GM04504 (cell line): ENCODE results near the gene DNAJB11.
A peak's percentile ranks its signal among the peaks of the same experiment; 100 is the strongest.
"Not testable (repeated sequence)": the region's sequence is repeated elsewhere in the genome, so short reads cannot be mapped to it uniquely, and the experiment has no call there.

Experiments used
- DNase-seq: peaks from one replicate; pipeline ENCODE4 v3.0.0-alpha.2; 2012; ENCODE audit warnings: low read depth

Gene DNAJB11

DNA sequence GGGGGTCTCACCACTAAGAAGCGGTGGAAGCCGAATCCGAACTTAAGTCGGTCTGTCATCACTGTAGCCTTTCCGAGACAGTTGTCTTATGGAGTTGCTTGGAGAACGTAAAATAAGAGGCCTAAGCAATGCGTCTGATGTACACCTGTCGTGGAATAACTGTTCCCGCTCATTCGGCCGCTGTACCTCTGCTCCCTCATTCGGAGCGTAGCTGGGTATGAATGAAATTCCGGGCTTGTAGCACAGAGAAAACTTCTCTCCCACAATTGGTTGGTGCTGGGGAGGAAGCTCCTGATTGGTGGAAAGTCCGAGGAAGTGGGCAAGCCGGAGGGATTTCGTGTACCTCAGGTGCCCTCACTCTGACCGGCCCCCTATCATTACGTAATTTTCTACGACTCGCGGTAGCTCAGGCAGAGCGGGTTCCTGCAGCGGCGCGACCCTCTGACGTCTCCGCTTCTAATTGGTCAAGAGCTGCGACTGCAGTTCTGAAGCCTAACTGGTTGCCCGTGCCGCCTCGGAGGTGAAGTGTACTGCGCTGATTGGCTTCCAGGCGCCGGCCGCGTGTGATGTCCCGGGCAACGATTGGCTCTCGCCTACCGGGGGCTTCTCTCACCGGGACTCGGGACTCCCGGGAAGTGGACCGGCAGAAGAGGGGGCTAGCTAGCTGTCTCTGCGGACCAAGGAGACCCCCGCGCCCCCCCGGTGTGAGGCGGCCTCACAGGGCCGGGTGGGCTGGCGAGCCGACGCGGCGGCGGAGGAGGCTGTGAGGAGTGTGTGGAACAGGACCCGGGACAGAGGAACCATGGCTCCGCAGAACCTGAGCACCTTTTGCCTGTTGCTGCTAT lies at the start of gene DNAJB11:
Gene DNAJB11 (plus strand): TSS at position 625 of the 845 bp plus-strand sequence. CDS start 178 bp downstream, at position 803.
- DNase-seq: peak; percentile 100

DNA sequence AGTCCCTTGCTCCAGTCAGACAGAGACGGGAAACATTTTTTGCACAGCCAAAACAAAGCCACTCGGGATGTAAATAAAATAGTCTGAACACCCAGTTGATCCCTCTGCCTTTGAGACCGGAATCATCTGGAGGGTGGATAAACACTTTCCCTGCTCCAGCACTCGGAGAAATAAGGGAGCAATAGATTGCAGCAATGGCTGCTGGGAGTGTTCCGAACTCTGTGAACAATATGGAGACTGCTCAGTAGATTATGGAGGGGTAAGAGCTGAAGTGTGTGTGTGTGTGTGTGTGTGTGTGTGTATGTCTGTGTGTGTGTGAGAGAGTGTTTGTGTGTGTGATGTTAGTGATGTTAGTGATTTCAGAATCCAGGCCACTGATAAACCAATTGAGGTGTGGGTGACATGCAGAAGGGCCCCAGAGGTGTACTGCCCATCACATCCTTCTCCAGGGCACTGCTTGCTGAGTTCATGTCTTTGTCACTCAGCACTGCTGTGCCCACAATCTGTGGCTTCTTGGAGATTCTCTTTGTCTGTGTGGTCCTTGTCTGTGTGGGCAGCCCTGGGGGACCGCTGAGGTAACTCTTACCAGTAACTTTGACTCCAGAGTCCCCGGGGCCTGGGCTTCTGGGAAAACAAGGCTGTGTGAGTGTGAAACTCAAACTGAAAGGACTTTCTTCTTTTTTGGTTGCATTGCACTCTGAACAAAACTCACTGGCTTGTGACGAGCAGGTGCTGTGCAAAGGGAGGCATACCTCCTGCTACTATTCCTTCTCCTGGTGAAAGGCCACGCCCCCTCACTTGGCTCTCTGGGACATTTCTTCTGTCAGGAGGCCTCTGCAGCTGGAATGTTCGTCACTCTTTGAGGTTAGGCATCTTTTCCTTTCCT lies 49.3 kb upstream of the DNAJB11 start:
- no peak for DNase-seq

DNA sequence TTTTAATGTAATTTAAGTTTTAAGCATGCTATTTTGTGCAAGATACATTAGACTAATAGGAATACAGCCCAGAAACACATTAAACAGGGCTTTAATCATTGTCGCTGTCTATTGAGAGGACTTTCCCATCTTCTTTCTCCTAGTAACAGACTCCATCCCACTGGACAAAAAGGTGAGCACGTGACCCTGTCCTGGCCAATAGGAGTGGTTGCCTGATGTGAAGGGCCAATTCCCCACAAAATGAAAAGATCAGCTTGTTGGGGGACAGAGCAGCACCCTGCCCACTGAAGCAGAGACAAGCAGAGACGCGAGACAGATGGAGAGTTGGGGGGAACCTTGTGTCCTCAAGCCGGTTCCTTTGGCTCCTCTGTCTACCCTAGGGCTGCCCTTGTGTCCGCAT lies 47.5 kb upstream of the DNAJB11 start:
- DNase-seq: no peak

DNA sequence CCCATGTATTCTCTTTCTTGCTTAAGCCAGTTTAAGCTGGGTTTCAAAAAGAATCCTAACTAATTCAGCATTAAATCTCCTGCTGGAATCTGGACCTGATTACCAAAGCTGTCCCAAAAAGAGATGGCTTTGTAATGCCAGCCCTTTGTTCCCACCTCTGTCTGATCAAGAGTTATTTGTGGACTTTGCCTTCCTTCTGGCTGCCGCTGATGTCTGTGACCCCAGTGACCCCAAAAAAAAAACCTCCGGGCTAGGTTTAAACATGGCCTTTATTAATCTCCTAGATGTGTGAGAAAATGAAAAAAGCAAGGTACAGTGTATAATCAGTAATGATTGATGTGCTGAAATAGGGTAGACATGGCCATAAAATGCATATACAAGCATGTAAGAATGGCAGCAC lies 47.1 kb upstream of the DNAJB11 start:
- no peak for DNase-seq

DNA sequence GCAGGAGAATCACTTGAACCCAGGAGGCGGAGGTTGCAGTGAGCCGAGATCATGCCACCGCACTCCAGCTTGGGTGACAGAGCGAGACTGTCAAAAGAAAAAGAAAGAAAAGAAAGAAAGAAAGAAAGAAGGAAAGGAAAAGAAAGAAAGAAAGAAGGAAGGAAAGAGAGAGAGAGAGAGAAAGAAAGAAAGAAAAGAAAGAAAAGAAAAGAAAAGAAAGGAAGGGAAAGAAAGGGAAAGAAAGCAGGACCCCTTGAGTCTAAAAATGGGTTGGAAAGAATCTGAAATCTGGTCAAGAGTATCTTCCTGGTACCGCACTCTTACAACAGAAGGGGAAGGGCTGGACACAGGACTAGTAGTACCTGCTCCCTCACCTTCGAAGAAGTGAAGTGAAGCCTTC lies 45.9 kb upstream of the DNAJB11 start:
- no peak for DNase-seq

DNA sequence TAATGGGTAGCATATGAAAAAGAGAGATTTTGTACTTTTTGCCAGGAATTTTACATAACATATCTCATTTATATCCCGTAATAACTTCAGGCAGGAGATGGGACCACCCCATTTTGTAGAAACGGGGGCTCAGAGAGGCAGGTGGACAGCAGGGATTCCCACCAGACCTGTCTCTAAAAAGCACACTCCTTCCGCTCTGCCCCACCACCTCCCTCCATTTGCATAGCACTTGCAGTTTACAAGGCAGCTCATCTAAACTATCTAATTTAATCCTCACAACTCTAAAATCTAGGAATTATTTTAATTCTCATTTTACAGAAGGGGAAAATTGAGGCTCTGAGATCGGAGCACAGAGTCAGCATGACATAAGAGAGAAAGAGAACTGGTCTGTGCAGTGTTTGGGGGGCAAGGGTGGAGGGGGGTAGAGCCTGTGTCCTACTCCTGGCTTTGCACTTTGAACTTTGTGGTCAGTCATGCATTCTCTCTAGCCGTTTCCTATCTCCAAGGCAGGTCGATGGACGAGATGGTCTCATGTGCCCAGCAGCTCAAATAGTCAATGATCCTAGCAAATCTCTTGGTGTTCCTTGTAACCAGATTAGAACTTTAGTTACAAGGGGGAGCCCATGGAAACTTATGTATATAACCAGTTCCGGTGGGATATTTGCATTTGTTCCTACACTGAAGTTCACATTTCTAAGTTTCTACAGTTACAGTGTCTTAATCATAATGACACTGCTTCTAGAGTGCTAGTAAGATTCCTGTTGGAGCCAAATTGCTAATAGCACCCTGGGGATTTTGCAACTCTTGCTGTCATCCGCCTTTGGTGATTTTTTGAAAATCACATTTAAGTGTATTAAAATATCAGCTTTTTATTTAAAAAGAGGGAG lies 44.9 kb upstream of the DNAJB11 start:
- DNase-seq: no peak

DNA sequence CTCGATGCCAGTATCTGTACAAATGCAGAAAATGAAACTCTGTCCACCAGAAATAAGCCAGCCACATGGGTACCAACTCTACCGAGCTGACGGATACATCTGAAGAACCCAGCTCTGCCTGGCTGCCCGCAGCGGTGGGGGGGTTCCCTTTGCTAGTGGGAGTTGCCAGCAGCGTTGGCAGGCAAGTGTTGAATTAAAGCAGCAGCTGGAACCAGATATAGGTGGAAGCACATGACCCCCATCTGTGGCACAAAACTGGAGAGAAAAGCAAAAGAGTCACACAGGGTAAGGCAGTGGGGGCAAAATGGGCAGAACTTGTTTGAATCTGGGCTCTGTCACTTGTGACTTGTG lies 44.3 kb upstream of the DNAJB11 start:
- no peak for DNase-seq

DNA sequence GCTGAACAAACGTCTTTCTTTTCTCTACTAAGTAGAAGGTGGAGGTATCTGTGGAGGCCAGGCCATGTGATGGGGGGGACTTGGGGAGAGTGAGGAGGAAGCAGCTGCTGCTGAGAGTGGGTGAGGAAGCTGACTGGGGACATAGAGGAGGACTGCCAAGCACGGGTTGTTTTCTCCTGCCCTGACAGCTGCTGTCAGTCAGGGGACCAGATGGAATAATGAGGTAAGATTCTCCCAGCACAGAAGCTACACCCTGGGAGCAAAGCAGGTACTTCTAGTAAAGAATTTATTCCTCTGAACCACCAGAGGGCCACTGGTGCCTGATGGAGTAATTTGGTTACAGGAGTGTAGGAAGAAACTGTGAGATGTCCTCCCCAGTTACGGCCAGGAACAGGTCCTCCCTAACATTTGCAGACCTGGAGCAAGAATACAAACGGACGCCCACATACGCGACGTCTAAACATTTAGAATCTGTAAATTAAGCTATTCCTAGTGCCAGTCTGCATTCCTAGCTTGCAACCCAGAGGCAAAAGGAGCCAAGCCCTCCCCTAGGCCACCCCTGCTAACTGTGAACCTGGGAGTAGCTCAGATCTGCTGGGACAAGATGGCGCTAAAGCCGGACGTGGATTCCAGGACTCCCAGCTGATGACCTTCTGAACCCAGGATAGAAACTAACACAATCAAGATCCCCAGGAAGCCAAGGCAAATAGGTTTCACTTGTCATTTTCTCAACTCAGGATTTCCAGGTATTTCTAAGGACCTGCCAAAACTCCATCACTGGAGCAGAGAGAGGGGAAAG lies 41.1 kb upstream of the DNAJB11 start:
- DNase-seq: no peak

DNA sequence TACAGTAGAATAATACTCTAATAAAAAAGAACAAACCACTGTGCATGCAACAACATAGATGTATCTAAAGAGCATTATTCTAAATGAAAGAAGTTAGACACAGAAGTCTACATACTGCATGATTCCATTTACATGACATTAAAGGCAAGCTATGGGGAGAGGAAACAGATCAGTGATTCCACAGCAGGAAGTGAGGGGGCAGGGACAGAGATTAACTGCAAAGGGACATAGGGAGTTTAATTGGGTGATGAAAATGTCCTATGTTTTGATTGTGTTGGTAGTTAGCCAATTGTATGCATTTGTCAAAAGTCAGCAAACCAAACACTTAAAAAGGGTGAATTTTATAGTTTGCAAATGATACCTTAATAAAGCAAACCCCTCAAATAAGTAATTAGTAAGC lies 40.1 kb upstream of the DNAJB11 start:
- no peak for DNase-seq

DNA sequence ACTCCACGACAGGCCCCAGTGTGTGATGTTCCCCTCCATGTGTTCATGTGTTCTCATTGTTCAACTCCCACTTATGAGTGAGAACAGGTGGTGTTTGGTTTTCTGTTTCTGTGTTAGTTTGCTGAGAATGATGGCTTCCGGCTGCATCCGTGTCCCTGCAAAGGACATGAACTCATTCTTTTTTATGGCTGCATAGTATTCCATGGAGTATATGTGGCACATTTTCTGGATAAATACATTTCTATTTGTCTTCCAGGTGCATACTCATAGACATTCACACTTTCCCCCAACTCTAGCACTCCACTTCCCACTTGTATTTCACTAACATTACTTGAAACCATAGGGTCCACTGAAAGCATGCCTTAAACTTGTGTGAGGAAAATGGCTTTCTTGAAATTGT lies 38.8 kb upstream of the DNAJB11 start:
- not testable (repeated sequence) for DNase-seq

DNA sequence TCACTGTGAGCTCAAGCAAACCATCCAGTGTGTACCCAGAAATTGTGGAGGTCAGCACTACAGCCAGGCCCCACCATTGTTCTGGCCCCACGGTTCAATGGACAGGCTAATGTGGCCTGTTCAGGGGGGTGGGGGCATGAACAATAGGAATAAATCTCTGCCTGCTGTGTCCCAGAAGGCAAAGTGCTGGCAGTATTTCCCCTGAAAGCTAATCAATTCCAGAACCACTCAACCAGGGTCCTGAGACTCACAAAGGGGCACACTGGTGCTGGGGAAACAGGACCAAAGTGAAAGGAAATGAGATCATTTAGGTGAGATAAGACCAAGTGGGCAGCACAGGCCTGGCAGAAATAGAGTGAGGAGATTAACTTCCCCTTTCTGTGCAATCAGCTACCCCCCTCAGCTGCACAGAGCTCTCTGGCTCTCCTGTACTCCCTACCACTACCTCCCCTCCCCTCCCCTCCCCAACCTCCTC lies 37.9 kb upstream of the DNAJB11 start:
- no peak for DNase-seq

DNA sequence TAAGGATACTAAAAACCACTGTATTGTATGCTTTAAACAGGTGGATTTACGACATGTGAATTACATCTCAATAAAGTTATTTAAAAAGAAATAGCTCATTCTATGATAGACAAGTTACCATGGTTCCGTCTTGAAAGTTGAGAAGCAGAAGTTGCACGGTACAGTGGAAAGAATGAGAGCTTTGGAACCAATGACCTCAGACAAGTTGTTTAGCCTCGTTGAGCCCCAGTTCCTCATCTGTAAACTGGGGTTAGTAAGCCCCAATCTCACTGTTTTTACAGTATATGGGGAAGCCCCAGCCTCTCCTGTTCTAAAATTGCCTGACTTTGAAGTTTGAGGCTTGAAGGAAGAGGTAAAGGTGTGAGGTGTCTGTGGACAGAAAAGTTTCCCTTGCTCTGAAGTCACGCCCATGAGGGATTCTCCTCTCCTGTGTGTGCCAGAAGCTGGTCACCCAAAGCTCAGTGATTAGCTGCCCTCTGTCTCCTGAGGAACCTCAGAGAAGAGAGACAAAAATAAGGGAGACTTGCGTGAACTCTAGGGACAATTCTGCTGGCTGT lies 36.3 kb upstream of the DNAJB11 start:
- DNase-seq: no peak

DNA sequence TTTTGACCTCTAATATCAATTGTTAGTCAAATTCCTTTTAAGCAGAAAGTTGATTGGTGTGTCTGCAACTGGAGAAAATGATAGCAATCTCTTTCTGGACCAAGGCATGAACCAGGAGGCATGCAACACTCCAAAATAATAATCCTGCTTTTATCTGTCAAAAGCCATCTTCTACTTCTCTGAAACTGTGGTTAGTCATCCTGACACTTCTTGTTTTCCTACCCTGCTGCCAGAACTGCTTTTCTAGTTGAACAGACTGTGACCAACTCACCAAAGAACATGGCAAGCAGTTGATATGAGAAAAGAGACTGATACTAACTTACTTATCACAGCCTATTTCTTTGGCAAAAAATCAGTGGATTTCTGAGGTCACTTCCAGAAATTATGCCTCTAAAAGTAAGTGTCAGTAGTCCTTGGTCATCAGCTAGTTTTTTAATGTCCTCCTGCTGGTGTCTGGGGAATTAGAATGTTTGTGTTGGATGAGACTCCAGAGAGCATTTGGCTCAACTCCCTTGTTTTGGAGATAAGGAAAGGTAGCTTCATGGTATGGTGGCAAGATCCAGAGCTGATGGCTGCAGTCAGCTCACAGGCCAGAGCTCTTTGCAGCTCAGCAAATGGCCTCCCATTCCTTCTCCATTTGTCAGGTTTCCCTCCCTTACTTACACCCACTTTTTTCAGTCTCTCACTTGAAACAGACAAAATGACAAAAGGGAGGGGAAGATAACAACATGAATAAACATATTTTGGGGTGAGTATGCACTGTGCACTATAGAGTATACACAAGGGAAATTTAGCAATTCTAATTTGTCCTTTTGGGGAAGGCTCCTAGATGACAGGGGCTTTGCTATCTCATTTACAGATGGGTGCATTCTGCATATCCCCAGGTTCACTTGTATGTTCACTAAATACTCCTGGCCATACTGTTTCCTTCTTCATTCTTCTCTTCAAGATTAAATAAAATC lies 33.4 kb upstream of the DNAJB11 start:
- no peak for DNase-seq

DNA sequence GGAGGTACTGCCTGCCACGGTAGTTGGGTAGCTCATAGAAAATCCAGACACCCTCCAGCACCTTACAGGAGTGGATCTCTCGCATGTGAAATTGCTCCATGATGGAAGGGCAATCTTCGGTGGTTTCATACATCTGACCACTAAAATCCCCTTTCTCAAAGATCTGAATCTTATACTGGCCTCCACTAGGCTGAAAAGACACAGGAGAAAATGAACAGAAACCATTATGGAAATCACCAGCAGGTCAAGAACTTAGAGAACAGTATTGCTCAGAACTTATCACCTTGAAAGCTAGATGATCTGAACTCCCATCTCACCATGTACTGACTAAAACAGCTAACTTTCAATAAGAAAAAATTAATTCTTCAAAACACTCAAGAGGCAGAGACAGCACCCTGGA lies 31.7 kb upstream of the DNAJB11 start:
- no peak for DNase-seq

DNA sequence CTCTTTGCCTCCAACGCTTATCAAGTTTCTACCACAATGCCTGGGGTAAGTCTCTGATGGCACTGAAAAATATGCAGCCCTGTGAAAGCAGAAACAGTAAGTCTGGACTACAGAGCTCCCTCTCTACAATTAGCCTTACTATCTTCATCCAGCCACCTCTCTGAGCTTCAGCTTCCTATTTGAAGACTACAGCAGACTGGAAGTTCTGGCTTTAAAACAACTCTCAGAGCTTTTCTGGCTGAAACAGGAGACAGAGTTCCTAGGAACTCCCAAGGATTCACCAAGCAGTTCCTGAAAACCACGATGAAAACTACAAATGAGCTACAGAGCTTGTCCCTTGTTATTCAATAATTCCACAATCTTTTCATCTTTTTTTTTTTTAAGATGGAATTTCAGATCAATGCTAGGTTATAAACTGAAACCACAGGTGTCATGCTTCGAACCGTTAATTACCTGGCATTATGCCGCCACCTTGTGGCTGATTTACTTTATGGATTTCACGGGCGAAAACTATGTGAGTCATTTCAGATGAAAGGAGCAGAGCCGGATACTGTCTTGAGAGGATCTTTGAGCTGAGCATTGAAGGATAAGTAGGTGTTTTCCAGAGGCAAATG lies 30.2 kb upstream of the DNAJB11 start:
- peak; percentile 50 for DNase-seq

DNA sequence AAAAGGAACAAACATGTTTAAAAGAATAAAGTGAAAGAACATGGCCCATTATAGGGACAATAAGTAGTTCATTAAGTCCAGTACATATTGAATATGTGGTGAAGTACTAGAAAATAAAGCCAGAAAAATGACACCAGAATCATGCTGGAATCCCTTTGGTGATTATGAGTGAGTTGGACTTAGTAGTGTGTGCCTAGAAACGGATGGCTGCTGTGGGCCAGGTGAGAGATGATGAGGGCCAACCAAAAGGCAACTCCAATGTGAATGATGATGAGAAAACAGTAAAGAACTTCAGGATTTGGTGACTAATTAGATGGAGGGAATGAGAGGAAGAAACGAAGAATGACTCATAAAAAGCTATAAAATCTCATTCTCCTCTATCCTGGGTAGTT lies 29.7 kb upstream of the DNAJB11 start:
- no peak for DNase-seq

DNA sequence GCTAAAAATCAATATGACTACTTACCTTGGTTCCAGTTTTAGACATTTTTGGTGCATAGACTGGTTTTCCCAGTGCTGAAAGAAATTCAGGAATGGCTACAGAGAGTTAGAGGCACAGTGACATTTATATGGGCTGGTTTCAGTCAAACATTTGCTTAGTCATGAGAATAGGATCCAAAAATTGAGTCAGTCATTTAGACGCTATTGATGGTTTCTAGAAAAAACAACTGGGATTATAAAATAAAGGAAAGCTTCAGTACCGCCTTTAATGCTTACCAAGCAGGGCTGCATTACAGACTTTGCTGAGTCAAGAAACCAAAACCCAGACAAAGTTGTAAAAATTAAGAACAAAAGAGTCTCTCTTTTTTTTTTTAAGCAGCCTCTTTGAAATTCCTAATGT lies 26.2 kb upstream of the DNAJB11 start, which contains the start of gene CRYGS:
Gene CRYGS (minus strand): TSS at position 100 of the 400 bp plus-strand sequence. CDS start 54 bp downstream, at position 46.
- no peak for DNase-seq

DNA sequence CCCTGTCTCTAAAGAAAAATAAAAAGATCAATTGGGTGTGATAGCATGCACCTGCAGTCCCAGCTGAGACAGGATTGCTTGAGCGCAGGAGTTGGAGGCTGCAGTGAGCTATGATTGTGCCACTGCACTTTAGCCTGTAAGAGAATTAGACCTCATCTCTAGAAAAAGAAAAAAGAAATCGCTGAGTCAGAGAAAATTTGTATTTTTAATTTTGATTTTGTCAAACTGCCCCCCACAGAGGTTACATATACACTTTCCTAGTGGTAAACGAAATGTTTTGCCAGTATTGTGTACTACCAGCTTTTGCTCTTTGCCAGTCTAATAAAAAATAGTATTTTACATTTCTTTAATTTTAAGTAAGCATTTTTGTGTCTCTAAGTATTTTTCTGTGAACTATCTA lies 21.0 kb upstream of the DNAJB11 start:
- no peak for DNase-seq

DNA sequence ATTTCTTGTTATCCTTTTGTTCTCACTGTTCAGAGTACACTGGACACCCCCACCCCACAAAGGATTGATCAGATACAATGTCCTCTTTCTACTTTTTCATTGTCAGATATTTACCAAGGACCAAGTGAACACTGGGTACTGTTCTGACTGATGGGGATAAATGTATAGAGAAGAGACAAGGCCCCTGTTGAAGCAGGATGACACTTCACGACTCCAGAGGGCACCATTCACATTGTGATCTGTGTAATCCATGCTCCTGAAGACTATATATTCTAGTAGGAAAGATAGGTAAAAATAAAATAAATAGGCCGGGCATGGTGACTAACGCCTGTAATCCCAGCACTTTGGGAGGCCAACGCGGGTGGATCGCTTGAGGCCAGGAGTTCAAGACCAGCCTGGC lies 19.1 kb upstream of the DNAJB11 start:
- no peak for DNase-seq
